ENCODE results near the gene RFX2. TPM values are rescaled to one million over a fixed set of nuclear protein-coding genes. Genes with fewer than 3 reads are reported as not detected.

Gene RFX2
- total RNA-seq, 1 donor from 2014 or later: 3.2 TPM

DNA sequence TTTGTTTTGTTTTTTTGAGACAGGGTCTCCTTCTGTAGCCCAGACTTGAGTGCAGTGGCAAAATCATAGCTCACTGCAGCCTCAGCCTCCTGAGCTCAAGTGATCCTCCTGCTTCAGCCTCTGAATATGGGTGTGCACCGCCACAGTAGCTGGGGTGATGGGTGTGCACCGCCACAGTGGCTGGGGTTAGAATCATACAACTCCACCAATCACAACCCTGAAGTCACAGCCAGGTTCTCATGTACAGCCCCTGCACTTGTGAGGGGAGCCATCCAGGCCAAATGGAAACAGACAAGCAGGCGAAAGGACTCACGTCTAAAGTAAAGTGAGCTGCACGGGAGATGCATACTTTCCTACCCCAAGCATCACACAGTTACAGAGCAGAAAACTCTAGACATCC lies 69.2 kb downstream of the RFX2 start:
- Histone ChIP-seq H3K27ac (ENCODE audit: low read depth, low read length) (no peak overlapping the region), H3K9me3 (ENCODE audit: insufficient read depth, low read depth, low read length) (no peaks in the 10 kb centered on the region), H3K27me3 (ENCODE audit: insufficient read depth, low read length) (no peaks in the 10 kb centered on the region), H3K4me2 (ENCODE audit: low read length) (no peak overlapping the region), H3K79me2 (ENCODE audit: insufficient read depth, low read length) (no peaks in the 10 kb centered on the region), H3K36me3 (ENCODE audit: insufficient read depth, low read length) (no peaks in the 10 kb centered on the region), H3K9ac (ENCODE audit: low read length) (no peak overlapping the region), H3K4me1 (ENCODE audit: insufficient read depth, low read length) (no peaks in the 10 kb centered on the region), H4K20me1 (ENCODE audit: insufficient read depth, low read length) (no peaks in the 10 kb centered on the region), H2AFZ (ENCODE audit: low read depth, low read length) (no peak overlapping the region), H3K4me3 (ENCODE audit: insufficient read depth, low read depth, low read length) (no peak overlapping the region)
- no peaks in the 10 kb centered on the region for H3K4me1 Mint-ChIP-seq (ENCODE audit: low read depth, unreplicated experiment)
- H3K4me3 Mint-ChIP-seq (ENCODE audit: unreplicated experiment): no peak overlapping the region
- no peaks in the 10 kb centered on the region for H3K36me3 Mint-ChIP-seq (ENCODE audit: low read depth, unreplicated experiment)
- H3K27me3 Mint-ChIP-seq (ENCODE audit: low read depth, unreplicated experiment): peaks cover 10% of the 10 kb centered on the region
- no peak for TF ChIP-seq EZH2 (IDR thresholded peaks at IDR 0.05; ENCODE audit: insufficient read depth, low read length)
- TF ChIP-seq, protein P1, sequence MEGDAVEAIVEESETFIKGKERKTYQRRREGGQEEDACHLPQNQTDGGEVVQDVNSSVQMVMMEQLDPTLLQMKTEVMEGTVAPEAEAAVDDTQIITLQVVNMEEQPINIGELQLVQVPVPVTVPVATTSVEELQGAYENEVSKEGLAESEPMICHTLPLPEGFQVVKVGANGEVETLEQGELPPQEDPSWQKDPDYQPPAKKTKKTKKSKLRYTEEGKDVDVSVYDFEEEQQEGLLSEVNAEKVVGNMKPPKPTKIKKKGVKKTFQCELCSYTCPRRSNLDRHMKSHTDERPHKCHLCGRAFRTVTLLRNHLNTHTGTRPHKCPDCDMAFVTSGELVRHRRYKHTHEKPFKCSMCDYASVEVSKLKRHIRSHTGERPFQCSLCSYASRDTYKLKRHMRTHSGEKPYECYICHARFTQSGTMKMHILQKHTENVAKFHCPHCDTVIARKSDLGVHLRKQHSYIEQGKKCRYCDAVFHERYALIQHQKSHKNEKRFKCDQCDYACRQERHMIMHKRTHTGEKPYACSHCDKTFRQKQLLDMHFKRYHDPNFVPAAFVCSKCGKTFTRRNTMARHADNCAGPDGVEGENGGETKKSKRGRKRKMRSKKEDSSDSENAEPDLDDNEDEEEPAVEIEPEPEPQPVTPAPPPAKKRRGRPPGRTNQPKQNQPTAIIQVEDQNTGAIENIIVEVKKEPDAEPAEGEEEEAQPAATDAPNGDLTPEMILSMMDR (IDR thresholded peaks at IDR 0.05; ENCODE audit: insufficient read depth, low read depth, low read length): no peak
- H3K9me3 Mint-ChIP-seq (ENCODE audit: unreplicated experiment): no peaks in the 10 kb centered on the region
- DNase-seq (ENCODE audit: low read depth) (no peak), FAIRE-seq (no peak)
- no peak overlapping the region for H3K27ac Mint-ChIP-seq (ENCODE audit: unreplicated experiment)

- no peaks in the 10 kb centered on the region for H3K9me3 ChIP-seq (ENCODE audit: insufficient read depth, low read depth, low read length)
- H3K9me3 Mint-ChIP-seq (ENCODE audit: unreplicated experiment): no peaks in the 10 kb centered on the region
- H3K36me3 Mint-ChIP-seq (ENCODE audit: low read depth, unreplicated experiment): no peaks in the 10 kb centered on the region
- H3K4me3 Mint-ChIP-seq (ENCODE audit: unreplicated experiment): no peak overlapping the region
- no peaks in the 10 kb centered on the region for H4K20me1 ChIP-seq (ENCODE audit: insufficient read depth, low read length)
- peak overlapping the region; percentile 12 for H3K9ac ChIP-seq (ENCODE audit: low read length)
- H3K36me3 ChIP-seq (ENCODE audit: insufficient read depth, low read length): no peaks in the 10 kb centered on the region
- no peaks in the 10 kb centered on the region for H3K79me2 ChIP-seq (ENCODE audit: insufficient read depth, low read length)
- no peaks in the 10 kb centered on the region for H3K4me1 Mint-ChIP-seq (ENCODE audit: low read depth, unreplicated experiment)
- no peak for FAIRE-seq
- H3K4me2 ChIP-seq (ENCODE audit: low read length): peak overlapping the region; percentile 24
- no peaks in the 10 kb centered on the region for H3K27me3 ChIP-seq (ENCODE audit: insufficient read depth, low read length)
- DNase-seq (ENCODE audit: low read depth): peak; percentile 61
- TF ChIP-seq, protein P1 (IDR thresholded peaks at IDR 0.05; ENCODE audit: insufficient read depth, low read depth, low read length): no peak
- TF ChIP-seq EZH2 (IDR thresholded peaks at IDR 0.05; ENCODE audit: insufficient read depth, low read length): no peak
- H3K4me3 ChIP-seq (ENCODE audit: insufficient read depth, low read depth, low read length): no peak overlapping the region
- H3K27ac ChIP-seq (ENCODE audit: low read depth, low read length): peak overlapping the region; percentile 19
- no peak overlapping the region for H2AFZ ChIP-seq (ENCODE audit: low read depth, low read length)
- no peak overlapping the region for H3K27ac Mint-ChIP-seq (ENCODE audit: unreplicated experiment)
- H3K4me1 ChIP-seq (ENCODE audit: insufficient read depth, low read length): no peaks in the 10 kb centered on the region
- peaks cover 4% of the 10 kb centered on the region for H3K27me3 Mint-ChIP-seq (ENCODE audit: low read depth, unreplicated experiment)
These were observed 70.6 kb downstream of the RFX2 start for GRCh38 chr19:6039566-6040225.
